MM.1S (cell line): ENCODE data around the gene OR11L1.

Source experiments
- CTCF ChIP-seq: fragments of 300-600 bp; sonication (generic); IDR thresholded peaks from 2 replicates; pipeline ENCODE4 v1.5.1; 2016; ENCODE audit warnings: antibody characterized with exemption, low read length, mixed read lengths
- EZH2 ChIP-seq: fragments of 300-600 bp; sonication (generic); optimal IDR thresholded peaks from 2 replicates; pipeline ENCODE3; 2017; ENCODE audit warnings: low read depth, mild to moderate bottlenecking, antibody characterized with exemption, low read length, mixed read lengths
- EZH2phosphoT487 ChIP-seq: fragments of 300-600 bp; sonication (generic); IDR thresholded peaks from 2 replicates; pipeline ENCODE4 v1.6.1; 2018; ENCODE audit warnings: antibody characterized with exemption, low read length

DNA sequence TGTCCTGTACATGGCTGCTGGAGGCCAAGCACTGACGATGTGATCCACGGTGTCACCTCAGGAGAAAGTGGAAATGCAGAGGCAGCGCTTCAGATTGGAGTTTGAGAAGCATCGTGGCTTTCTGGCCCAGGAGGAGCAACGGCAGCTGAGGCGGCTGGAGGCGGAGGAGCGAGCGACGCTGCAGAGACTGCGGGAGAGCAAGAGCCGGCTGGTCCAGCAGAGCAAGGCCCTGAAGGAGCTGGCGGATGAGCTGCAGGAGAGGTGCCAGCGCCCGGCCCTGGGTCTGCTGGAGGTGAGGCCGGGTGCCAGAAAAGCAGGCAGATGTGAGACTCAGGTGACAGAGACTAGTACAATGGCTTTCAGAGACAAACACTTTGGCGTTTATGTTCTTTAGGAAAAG is 22.9 kb upstream of the OR11L1 start:
- TF ChIP-seq EZH2 (no peak), CTCF (no peak), EZH2phosphoT487 (no peak)
